Stimulated activated CD4-positive, alpha-beta T cell treated with anti-CD3 and anti-CD28 coated beads, Interleukin-12 subunit alpha, Interleukin-12 subunit beta, amount 100 ng/mL, for 4 hours (primary cell): ENCODE results near the gene CDYL.

Source experiments
- DNase-seq: peaks from one replicate; pipeline ENCODE4 v3.0.0-alpha.2; 2020

Gene CDYL

GRCh38 chr6:4913705-4914419 lies 137.7 kb downstream of the CDYL start:
- no peak for DNase-seq

DNA sequence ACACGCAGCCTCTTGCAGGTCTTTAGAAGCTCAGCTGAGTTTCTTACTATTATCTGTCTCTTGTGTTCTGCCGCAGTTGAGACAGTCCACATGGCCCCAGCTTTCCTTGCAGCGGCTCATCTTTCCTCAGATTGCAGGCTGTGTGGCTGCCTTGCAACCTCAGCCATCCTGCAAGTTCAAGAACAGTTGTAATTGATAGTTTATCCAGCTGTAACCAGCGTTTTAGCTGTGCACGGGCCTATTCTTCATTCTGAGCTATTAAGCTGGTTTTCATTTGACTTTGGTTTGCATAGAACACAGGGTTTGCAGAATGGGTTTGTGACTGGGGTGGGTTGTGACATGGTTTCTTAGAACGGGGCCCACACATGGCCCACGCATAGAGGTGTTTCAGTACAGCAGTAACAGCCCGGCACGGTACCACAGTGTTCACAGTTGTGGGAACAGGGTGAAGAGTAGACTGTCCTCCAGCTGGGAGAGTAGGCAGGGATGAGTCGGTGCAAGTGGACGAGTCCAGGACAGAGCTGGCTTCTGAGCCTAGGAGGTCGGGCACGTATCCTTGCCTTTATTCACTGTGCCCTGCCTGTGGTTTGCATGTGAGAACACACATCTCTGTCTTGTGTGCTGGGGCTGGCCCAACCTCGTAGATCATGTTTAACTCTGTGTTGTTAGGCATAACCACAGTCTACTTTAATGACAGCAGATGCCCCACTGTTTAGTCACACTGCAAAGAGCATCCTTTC lies 138.4 kb downstream of the CDYL start:
- DNase-seq: no peak

- DNase-seq: no peak
Measured at GRCh38 chr6:4916954-4917561, 140.9 kb downstream of the CDYL start.

DNA sequence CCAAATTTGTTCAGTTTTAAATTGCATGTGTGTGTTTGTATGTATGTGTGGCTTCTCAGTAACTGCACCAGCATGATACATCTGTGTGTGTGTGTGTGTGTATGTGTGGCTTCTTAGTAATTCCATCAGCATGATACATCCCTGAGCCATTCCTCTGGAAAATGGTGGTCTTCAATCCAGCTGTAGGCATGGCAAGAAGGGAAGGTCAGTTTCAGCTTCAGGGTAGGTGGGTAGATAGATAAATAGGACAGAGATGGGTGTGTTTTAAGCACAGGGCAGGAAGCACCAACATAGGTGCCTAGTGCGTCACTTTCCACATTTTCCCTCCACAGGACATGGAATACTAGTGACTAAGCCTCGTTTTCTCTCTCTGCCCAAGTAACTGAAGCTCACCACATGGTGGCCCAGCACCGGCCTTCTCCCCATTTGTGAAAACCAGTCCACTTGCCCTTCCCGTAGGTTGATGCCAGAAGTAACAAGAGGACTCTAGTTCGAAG lies 144.8 kb downstream of the CDYL start:
- no peak for DNase-seq

GRCh38 chr6:4922488-4923037 lies 146.4 kb downstream of the CDYL start:
- DNase-seq: no peak

- no peak for DNase-seq
Measured at GRCh38 chr6:4923081-4923480, 146.9 kb downstream of the CDYL start.

GRCh38 chr6:4924661-4925271 lies 148.6 kb downstream of the CDYL start:
- DNase-seq: no peak

DNA sequence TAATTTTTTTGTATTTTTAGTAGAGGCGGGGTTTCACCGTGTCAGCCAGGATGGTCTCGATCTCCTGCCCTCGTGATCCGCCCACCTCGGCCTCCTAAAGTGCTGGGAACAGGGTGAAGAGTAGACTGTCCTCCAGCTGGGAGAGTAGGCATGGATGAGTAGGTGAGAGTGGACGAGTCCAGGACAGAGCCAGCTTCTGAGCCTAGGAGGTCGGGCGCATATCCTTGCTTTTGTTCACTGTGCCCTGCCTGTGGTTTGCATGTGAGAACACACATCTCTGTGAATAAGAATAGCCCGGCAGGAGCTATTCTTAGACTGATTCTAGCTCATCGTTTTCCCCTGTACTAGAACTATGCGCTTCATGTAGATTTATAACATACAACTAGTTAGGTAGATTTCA lies 149.4 kb downstream of the CDYL start:
- no peak for DNase-seq

DNA sequence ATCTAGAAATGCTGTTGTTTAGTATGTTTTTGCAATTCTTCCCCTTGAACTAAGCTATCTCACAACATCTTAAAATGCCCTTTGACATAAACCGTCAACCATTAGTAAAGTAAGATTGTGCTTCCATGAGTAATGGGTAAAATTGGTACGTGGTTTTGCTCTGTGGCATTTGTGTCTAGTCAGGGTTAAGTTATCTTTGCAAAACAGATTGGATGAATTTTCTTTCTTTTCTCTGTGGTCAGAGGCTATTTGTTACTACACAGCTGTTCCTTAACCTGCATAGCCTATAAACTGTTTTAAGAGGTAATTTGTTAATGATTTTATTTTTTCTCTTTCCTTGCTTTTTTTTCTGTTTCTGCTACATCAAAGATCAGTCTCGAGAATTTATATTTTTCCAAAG lies 152.2 kb downstream of the CDYL start:
- DNase-seq: no peak

DNA sequence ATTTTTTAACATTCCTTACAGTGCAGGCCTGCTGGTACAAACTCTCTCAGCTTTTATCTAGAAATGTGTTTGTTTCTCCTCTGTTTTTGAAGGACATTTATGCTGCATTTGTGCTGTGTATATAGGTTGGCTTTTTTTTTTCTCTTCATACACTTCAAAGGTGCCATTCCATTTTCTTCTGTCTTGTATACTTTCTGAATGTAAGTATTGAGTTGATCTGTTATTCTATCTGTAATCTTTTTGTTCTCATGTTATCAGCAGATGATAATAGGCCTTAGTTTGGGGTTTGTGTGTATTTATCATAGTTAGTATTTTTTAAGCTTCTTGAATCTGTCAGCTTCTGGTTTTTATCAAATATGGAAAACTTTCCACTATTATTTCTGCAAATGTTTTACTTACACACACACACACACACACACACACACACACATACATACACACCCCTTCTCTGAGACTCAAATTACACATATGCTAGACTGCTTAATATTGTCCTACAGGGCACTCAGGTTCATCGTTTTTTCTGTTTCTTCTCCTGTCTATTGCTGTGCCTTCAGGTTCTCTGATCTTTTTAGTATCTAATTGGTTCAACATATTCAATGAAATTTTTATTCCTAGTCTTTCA lies 153.0 kb downstream of the CDYL start:
- DNase-seq: no peak

- DNase-seq: no peak
Measured at GRCh38 chr6:4930025-4930691, 154.0 kb downstream of the CDYL start.

DNA sequence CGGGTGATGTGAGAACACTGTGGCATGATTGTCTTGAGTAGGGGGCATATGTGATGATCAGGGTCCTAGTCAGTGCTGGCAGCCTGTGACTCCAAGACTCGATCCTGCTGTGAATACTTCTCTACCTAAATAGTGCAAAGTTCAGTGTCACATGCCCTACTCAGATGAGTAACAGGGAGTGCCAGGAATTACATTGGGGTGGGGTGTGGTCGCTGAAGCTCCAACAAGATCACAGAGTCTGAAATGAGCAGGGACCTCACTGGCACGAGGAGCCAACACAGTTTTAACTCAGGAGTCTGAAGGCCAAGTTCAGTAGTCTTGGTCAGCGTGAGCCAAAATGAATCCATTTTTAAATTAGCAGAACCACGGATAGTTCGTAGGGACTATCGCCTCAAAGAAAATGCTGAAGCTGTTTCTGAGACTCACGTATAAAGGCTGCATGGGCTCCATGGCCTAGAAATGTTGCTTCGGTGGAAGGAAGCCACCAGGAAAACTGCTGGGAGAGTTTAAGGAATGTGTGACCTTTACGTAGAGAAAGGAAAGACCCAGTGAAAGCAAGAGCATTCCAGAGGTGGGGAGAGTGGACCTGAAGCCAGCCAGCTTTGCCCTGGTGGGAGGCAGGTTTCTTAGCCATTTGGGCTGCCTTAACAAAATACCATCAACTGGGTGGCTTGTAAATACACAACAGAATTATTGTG lies 155.5 kb downstream of the CDYL start:
- no peak for DNase-seq

DNA sequence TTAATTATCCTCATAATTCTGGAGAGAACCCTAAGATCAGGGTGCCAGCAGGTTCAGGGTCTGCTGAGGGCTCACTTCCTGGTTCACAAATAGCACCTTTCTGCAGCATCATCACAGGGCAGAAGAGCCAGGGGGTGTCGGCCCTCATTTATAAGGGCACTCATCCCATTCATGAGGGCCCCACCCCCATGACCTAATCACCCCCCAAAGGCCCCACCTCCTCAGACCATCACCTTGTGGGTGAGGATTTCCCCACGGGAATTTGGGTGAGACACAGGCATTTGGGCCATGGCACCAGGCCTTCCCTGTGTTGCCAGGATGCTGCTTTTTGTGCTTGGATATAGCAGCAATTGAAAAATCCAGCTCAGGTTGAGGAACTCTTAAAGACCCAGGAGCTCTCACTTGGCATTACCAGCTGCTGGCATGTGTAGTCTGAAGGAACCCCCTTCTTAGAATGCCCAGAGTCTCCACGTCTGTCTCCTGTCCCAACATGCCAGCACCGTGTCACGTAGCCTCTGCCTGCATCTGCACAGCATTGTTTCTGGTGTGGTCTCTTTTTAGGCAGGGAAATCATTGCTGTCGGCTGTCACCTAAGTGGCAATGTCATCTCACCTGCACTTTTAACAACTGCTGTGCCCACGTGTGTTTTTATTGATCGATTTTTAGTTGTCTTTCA lies 156.2 kb downstream of the CDYL start:
- DNase-seq: no peak

DNA sequence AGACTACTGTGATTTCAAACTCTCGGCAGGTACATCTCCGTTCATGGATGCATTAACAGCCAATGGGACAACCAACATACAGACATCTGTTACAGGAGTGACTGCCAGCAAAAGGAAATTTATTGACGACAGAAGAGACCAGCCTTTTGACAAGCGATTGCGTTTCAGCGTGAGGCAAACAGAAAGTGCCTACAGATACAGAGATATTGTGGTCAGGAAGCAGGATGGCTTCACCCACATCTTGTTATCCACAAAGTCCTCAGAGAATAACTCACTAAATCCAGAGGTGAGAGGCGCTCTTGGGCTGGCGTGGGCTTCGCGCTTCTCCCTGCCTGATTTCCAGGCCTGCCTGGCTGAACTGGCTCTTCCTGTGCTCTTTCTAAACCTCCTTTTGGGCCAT lies 159.3 kb downstream of the CDYL start:
- no peak for DNase-seq

DNA sequence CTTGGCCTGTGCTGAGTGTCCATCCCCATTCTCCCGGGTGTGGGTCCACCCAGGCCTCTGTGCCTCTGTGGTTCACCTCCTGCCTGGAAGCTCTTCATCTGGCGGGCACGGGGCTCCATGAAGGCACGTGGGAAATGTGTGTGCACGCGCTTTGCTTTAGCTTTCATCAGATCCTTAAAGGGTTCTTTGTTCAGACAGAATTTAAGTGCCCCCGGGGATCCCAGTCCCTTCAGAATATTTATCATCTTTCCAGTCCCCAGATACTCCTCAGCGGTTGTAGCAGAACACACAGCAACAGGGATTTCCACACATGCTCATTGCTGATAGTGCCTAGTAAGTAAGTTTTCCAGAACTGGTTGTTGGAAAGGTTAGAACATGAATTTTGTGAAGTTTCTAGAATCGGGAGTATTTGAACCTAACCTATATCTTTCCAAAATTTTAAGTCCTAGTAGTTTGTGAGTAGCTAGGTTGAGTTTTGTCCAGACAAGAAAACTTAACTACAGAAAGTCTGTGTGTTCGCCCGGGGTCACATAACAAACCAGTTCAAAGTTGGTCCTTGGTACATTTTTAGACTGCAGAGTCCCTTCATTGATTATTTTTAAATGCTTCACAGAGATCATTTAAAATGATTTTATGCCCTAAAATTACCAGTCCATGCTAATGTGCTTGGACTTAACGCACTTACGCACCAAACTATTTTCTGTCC lies 159.9 kb downstream of the CDYL start:
- no peak for DNase-seq

DNA sequence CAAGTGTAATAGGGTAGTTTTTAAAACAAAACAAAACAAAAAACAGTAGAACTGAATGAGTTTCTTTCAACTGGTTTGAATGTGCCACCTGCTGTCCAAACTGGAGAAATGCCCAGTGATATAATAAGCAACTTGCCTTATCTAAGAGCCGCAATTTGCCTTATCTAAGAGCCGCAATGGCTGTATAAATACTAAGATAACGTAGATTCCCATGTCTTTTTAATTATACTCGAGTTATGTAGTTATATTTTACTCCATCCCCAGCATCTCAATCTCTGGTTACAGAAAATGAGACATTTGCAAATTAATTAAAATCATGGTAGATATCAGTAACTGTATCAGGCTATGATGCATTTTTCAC lies 160.5 kb downstream of the CDYL start:
- no peak for DNase-seq

DNA sequence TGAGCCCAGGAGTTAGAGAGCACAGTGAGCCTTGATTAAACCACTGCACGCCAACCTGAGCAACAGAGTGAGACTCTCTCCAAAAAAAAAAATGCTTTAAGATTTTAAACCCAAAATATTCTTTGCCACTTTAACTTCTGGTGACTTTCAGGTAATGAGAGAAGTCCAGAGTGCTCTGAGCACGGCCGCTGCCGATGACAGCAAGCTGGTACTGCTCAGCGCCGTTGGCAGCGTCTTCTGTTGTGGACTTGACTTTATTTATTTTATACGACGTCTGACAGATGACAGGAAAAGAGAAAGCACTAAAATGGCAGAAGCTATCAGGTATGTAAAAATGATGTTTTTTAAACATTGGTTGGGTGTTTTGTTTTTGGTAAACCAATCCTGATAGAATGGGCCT lies 161.2 kb downstream of the CDYL start:
- DNase-seq: no peak

- no peak for DNase-seq
Measured at GRCh38 chr6:4939241-4939640, 163.0 kb downstream of the CDYL start.

DNA sequence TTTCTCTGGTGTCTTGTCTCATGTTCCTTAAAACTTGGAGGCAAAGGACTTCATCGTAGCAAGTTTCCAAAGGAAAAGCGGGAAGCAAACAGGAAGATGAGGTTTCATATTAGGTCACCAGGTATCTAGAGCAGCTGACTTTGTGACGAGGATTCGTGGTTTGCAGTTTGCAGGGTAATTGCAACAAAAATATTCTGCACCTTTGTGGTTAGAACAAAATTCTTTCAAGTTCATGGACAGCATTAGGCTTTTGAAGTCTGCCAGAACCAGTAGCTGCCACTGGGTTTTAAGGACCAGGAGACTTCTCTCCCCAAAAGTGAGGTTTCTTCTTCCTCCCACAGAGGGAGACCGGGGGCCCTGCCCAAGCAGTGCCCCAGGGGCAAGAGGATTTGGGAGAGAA lies 164.2 kb downstream of the CDYL start:
- DNase-seq: no peak
